HG02943 (cell line): ENCODE results near the gene NARF.
"Not testable (repeated sequence)": the region's sequence is repeated elsewhere in the genome, so short reads cannot be mapped to it uniquely, and the experiment has no call there.

Experiments
- ATAC-seq: cut with Tn5 transposase; IDR thresholded peaks from one replicate; pipeline ENCODE4 v1.9.1; 2021; ENCODE audit warnings: mild to moderate bottlenecking, low read depth, moderate library complexity; ENCODE audit not compliant: unreplicated experiment

NARF gene

DNA sequence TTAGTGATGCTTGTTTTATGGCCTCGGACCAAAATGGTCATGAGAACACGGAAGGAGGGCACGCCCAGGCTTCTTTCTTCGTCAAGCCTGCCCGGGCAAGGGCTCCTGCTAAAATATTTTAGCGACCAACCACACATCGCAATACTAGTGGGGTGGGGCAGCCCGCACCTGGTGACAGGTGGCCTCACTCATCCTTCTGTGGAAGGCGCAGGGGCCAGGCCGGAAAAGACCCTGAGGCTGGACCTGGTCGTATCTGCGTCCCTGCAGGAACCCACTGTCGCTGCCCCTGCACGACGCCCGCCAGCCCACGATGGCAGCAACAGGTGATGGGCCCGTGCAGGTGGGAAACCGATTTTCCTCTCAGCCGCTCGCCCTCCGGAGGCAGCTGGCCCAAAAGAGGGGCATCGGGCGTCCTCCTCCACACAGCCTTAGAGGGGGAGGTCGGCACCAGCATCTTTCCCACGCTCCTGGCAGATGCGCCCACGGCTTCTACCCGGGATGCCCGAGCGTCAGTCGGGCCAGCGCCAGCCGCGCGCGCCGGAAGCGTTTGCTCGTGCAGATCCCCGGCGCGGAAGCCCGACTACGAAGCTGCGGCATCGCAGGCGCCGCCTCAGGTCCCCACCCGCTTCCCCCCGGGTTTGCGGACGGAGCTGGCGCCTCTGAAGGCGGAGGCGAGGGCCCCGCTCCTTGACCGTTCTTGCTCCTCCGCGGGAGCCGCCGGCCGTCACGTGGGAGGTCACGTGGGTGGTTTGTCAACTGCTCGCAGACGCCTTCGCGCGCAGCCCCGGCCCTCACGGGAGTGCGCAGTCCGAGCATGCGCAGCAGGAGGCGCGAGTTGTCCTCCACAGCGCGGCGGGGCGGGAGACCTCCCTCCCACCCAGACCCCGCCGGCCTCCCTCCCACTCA, 38.2 kb downstream of the NARF start:
- ATAC-seq = no peak

DNA sequence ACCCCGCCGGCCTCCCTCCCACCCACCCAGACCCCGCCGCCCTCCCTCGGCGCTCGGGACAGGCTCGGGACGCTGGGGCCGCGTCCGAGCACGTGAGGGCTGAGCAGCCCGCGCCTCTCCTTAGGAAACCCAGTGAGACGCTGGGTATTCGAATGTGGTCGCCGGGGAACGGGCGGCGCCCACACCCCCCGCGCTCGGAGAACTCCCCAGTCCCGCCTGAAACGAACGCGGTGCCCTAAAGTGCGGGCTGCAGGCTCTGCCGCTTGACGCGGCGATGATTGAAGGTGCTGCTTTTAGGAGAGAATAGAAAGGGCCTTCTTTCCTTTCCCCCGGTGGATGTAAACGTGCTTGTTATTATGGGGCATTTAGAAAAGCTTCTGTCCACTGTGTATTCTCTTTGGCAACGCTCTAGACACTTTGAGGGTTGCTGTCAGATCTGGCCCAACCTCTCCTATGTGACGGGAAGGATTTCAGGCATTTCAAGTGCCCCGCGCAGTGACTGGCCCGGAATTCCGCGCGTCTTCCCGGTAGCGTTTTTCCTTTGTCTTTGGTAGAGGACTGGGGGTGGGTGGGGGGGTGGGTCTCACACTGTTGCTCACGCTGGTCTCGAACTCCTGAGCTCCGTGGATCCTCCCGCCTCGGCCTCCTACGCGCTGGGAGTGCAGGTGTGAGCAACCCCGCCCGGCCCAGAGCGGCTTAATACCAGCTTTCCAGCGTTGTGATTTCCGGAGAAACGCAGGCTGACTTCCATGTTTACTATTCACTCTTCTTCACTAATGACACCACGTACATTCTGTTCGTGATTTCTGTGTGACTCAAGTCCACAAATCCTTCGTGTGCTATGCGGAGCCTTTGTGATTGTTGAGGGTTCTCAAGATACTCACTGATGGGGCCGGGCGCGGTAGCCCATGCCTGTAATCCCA, 39.2 kb downstream of the NARF start:
- no peak for ATAC-seq

GRCh38 chr17:82502207-82502606, 43.7 kb downstream of the NARF start:
- ATAC-seq = no peak

GRCh38 chr17:82503094-82503727, 44.7 kb downstream of the NARF start:
- ATAC-seq = no peak

GRCh38 chr17:82503728-82504308, 45.3 kb downstream of the NARF start:
- no peak for ATAC-seq

DNA sequence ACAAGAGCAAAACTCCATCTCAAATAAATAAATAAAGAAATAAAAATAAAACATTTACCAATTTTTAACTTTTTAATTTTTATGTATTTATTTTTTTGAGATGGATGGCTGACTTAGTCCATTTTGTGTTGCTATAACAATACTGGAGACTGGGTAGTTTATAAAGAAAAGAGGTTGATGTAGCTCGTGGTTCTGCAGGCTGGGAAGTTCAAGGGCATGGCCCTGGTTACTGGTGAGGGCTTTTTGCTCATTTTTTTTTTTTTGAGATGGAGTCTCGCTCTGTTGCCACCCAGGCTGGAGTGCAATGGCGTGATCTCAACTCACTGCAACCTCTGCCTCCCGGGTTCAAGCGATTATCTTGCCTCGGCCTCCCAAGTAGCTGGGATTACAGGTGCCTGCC, 46.8 kb downstream of the NARF start:
- no peak for ATAC-seq

GRCh38 chr17:82506402-82506801, 47.9 kb downstream of the NARF start:
- peak; percentile 67 for ATAC-seq

DNA sequence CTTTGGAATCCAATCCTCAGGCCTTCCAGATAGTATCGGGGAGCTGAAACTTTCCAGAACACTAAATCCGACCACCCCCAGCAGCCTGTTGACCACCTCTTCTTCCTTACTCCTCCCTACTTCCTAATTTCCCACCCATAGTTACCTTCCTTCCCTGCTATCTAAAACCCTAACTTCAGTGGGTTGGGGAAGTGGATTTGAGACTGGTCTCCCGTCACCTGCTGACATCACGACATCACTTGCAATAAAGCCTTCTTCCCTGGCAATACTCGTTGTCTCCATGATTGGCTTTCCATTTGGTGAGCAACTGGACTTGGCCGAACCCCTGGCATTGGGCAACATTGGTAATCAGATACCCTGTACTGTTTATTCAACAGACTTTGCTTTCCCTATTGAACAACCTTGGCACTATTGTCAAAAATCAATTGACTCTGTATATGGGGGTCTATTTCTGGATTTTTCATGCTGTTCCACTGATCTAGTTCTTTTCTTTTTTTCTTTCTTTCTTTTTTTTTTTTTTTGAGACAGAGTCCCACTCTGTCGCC, 49.2 kb downstream of the NARF start:
- no peak for ATAC-seq

GRCh38 chr17:82511642-82512041, 53.1 kb downstream of the NARF start:
- not testable (repeated sequence) for ATAC-seq

DNA sequence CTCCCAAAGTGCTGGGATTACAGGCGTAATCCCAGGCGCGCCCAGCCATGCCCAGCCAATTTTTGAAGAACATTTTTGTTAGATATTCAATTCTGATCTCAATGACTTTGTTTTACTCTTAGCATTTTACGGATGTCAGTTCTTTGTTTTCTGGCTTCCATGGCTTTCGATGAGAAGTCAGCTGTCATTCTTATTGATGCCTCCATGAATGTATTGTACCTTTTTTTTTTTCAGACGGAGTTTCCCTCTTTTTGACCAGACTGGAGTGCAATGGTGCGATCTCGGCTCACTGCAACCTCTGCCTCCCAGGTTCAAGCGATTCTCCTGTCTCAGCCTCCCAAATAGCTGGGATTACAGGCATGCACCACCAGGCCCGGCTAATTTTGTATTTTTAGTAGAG, 55.3 kb downstream of the NARF start:
- ATAC-seq = not testable (repeated sequence)

DNA sequence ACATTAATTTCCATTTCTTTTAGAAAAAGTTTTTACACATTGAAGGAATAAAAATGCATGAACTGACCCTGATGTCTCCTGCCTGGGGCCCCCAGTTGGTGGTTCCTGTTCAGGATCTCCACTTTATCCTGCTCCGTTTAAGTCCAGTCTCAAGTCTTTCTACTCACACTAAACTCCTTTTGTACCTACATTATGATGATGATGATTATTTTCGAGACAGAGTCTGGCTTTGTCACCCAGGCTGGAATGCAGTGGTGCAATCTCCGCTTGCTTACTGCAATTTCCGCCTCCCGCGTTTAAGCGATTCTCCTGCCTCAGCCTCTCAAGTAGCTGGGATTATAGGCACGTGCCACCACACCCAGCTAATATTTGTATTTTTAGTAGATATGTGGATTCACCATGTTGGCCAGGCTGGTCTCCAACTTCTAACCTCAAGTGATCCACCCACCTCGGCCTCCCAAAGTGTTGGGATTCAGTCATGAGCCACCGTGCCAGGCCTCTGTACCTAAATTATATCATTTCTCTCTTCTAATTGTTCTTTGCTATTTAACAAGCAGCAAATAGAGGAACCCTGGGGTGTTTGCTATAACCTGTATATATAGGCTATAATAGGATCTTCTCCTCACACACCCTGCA, 58.8 kb downstream of the NARF start:
- no peak for ATAC-seq

GRCh38 chr17:82518826-82519810, 60.6 kb downstream of the NARF start, which contains the start of gene FOXK2:
FOXK2 (plus strand) TSS chr17:82519732; CDS start chr17:82519889, 157 bp downstream.
- peak; percentile 91 for ATAC-seq

GRCh38 chr17:82519971-82520903, 61.7 kb downstream of the NARF start:
- no peak for ATAC-seq

DNA sequence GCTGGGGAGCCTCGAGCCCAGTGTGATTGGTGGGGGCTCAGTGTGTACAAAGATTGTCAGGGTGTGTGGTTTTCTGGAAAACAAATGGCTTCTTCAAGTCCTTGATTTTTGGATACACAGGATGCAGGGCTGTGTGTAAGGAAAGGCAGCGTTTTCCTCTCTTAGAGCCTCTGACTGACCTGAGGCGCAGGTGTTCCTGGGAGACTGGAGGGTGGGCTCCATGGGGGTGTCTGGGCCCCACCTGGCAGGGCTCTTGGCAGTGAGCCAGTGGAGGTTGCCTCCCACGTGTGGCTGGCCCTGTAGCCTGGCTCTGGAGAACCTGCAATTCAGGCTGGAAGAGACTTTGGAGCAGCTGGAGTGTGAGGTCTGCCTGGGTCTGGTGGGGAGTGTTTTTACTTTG, 66.0 kb downstream of the NARF start:
- no peak for ATAC-seq

DNA sequence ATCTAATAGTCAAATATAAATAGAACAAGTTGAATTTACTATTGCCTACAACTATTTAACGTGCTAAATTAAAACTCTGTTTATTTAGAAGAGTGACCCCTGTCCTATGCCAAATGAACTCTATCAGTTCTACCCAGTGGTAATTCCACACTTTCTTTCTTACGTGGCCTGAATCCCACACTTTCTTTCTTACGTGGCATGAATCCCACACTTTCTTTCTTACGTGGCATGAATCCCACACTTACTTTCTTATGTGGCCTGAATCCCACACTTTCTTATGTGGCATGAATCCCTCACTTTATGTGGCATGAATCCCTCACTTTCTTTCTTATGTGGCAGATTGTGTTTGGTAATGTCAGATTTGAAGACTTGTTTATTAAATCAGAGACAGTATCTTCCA, 67.2 kb downstream of the NARF start:
- no peak for ATAC-seq

DNA sequence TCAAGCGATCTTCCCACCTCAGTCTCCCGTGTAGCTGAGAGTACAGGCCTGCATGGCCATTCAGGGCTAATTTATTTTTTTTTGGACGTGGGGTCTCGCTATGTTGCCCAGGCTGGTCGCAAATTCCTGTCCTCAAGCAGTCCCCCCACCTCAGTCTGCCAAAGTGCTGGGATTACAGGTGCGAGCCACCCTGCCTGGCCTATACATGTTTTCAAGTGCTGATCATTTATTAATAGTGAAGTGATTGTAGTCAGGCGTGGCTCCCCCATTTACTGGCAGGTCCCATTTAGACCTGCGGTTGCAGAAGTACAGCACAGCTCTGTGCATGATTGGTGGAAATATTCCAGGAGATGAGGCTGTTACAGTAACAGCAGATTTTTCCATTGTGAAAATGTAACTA, 69.4 kb downstream of the NARF start:
- no peak for ATAC-seq

GRCh38 chr17:82528484-82529265, 70.1 kb downstream of the NARF start:
- no peak for ATAC-seq
